SKM-1 treated with dmso at 0.1 percent for 144 hours (cell line): Measurements from ENCODE around the gene TSC1.
"Not testable (repeated sequence)": the region's sequence is repeated elsewhere in the genome, so short reads cannot be mapped to it uniquely, and the experiment has no call there.

Experiments
- DNase-seq: peaks from one replicate; lab custom pipeline; 2025; ENCODE audit not compliant: unreplicated experiment; lab: John Stamatoyannopoulos, UW

TSC1 gene

GRCh38 chr9:132944294-132945185 is at the start of gene TSC1:
Gene TSC1, minus strand, starts transcription at chr9:132944616. Its CDS starts 15,744 bp downstream, at chr9:132928872.
- peak; percentile 93 for DNase-seq

DNA sequence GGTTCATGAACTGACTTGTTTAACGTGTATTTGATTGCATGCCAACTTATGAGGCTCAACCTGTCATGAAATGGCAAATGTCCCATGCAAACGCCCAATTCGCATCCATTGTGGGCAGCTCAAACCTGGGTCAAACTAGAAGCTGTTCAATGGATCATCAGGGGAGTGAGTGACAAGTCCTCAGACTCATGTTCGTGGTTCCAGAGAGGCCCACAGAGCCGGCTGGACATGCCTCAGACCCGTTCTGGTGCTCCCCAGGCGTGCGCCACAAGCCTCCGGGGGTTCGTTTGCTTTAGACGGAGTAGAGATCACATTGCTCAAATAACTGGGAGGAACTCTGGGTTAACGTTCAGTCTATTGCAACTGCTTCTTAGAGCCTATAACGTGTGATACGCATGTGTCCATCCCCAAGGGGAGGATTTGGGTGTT is 49.1 kb upstream of the TSC1 start:
- no peak for DNase-seq

DNA sequence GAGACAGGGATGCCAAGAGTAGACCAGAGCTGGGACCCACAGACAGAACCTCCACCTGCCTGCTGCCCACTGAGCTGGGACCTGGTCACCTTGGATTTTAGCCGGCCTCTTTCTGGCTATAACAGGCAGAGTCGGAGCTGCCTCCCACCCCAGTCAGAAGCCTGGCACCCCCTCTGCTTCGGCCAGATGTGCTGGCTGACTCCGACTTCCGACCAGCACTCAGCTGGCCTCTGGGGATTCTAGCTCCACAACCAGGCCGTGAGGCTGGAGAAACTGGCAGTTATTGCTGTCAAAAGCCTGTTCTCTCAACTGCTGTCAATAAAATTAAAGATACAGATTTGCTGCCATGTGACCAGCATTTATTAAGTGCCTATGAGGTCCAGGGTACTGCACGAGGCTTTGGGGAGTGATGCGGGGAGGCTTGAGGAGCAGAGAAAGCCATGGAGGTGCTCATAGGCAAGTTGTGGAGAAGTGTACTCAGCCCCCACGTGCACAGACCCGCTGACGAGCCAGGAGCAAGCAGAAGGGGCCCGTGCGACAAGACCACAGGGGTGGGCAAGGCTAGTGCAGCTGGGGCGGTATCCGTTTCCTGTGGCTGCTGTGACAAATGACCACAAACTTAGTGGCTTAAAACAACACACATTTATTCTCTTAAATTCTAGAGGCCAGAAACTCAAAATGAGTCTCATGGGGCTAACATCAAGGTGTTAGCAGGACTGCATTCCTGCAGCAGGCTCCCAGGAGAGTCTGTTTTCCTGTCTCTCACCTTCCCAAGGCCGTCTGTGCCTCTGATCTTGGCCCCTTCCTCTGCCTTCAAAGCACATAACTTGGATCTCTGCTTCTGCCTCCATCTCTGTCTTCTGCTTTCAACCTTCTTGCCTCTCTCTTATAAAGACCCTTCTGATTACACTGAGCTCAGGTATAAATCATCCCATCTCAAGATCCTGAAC is 47.2 kb upstream of the TSC1 start:
- DNase-seq, result no peak

GRCh38 chr9:132990781-132991180 is 46.4 kb upstream of the TSC1 start:
- DNase-seq, result no peak

GRCh38 chr9:132989998-132990557 is 45.7 kb upstream of the TSC1 start:
- not testable (repeated sequence) for DNase-seq

GRCh38 chr9:132989414-132989996 is 45.1 kb upstream of the TSC1 start:
- DNase-seq, result no peak

GRCh38 chr9:132989014-132989310 is 44.5 kb upstream of the TSC1 start:
- no peak for DNase-seq

DNA sequence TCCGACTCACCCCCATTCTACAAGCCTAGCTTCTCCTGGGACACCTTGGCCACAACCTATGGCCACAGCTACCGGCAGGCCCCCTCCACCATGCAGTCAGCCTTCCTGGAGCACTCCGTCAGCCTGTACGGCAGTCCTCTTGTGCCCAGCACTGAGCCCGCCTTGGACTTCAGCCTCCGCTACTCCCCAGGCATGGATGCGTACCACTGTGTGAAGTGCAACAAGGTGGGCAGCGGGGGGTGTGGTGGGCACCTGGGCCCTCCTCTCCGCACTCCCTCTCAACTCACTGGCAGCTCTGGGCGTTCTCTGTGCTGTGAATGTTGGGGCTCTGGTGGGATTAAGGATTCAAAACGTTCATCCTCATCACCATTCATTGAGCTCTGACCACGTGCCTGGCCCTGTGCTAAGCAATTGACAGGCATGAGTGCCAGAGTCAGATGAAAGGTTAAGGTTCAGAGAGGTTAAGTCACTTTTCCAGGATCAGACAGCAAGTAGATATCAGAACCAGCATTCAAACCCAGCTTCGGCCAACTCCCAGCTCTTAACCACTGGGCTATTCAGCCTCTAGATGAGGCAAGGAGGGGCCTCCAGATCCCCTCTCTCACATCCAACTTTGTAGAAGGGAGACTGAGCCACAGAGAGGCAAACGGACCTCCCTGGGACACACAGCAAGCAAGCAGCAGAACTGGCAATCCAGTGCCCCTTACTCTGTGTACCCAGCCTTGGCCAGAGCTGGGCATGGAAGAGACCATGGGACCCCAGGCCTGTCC is 44.0 kb upstream of the TSC1 start:
- DNase-seq, result no peak

- no peak for DNase-seq
Observed at GRCh38 chr9:132986640-132987620, 42.5 kb upstream of the TSC1 start.

DNA sequence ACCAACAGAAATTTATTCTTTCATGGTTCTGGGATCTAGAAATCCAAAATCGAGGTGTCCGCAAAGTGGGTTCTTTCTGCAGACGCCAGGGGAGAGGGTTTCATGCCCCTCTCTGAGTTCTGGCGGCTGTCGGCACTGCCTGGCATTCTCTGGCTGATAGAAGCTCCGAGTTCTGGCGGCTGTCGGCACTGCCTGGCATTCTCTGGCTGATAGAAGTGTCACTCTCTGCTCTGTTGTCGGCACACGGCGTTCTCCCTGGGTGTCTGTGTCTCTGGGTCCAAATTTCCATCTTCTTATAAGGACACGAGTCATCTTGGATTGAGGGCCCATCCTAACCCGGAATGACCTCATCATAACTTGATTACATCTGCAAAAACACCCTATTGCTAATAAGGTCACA is 41.7 kb upstream of the TSC1 start:
- DNase-seq, result no peak

- DNase-seq, result no peak
Observed at GRCh38 chr9:132985489-132985888, 41.1 kb upstream of the TSC1 start.

DNA sequence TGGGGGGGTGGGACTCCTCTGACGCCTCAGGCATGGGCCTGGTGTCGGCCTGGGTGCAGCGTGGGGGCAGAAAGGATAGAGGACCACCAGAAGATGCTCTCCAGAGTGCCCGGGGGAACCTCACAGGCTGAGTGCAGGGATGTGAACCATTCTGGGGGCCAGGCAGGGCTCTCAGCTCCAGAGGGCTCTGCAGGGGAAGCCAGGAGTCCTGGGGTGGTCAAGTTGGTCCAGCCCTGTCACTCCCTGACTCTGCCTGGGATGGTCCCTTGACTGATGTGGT is 40.6 kb upstream of the TSC1 start:
- no peak for DNase-seq

DNA sequence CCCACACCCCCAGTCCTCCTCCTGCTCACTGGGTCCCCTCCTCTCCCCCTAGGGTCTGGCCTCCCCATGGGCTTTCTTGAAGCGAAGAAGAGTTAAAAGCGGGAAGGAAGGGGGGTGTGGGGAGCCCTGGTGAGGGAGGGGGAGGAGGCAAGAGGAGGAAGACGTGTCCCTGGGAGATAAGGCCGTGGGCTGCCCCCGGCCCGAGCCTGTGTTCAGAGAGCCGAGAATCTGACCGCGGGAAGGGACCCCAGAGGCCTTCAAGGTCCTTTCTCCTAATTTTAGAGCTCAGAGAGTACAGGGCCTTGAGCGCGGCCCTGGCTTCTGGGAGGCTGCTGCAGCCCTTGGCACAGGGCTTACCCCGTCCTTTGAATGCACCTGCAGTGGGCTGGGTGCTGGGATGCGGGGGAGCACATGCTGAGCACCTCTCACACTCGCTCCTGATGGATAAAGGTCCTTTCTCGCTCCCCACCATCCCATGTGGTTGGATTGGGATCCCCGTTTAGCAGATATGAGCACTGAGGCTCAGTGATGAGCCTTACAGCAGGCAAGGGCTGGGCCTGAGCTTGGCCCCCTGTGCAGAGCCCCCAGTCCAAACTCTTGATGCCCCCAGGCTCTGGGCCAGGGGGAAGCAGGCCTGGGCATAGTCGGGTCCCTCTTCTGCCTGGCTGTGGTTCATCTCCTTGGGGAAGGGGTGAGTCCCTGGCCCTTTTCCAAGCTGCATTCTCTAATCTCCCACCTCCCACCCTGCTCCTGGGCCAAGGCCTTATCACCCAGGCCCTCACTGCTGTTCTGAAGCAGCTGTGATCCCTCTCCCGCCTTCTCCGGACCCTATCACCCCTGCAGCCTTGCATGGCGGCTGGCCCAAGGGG is 40.0 kb upstream of the TSC1 start:
- DNase-seq, result no peak

DNA sequence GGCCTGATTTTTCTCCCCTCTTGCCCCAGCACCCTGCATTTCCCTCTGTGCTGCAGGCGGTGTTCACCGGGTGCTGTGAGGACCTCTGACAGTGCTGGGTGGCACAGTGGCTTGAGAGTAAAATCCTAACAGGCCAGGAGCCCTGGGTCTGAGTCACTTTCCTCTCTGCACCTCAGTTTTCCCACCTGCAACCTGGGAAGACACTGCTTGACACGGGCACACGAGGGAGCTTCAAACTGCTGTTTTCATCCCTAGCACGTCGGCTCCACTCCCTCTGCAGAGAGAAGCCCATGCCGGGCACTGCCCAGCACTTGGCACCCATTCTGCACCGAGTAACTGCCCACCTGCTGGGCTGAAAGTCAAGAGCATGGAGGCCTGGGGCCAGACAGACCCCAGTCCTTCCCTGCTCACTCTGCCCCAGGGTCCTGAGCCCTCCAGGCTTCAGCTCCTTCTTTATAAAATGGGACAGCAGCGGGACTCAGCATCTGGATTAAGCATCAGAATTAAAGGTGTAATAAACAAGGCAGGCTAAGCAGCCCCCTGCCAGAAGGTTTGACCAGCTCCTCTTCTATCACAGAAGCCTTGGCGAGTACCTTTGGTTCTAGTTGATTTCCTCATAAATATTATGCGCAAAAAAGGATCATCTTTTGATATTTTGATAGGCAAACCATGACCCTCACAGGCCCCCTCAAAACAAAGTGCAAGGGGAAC is 39.2 kb upstream of the TSC1 start:
- no peak for DNase-seq

GRCh38 chr9:132982458-132982857 is 38.0 kb upstream of the TSC1 start:
- peak; percentile 38 for DNase-seq

DNA sequence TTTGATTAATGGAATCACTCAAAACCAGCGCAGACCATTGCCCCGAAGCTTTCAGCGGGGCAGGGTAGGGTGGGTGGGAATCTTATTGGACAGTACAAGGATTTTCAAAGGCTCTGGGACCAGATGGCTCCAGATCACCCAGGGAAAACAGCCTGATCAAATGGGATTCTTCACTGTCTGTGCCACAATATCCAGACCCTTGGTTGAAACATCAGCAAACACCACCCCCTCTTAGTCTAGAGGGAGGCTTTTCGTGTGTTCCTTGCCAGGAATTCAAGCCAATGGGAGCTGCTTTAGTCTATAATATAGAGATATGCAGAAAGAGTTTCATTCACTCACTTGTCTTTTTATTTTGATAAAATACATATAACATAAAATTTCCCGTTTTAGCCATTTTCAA is 35.7 kb upstream of the TSC1 start:
- no peak for DNase-seq

GRCh38 chr9:132978451-132979131 is 34.2 kb upstream of the TSC1 start, which contains the start of gene GFI1B:
Gene GFI1B, plus strand, starts transcription at chr9:132978694. Its CDS starts 7,985 bp downstream, at chr9:132986679.
- no peak for DNase-seq
